Fibroblast of villous mesenchyme (primary cell): ENCODE data around the gene HEATR5A. TPM values are rescaled to one million over a fixed set of nuclear protein-coding genes. Genes with fewer than 3 reads are reported as not detected.
"Not testable (repeated sequence)": the region's sequence is repeated elsewhere in the genome, so short reads cannot be mapped to it uniquely, and the experiment has no call there.

Experiments used
- DNase-seq: peaks from one replicate; pipeline ENCODE4 v3.0.0-alpha.2; 2010; ENCODE audit warnings: low read depth
- H3K4me3 ChIP-seq: 2 replicates; pipeline ENCODE4 v1.5.1; 2011; ENCODE audit warnings: low read depth, mild to moderate bottlenecking, low read length
- CTCF ChIP-seq: IDR thresholded peaks from 2 replicates; pipeline ENCODE4 v1.5.1; 2012; ENCODE audit warnings: low read depth, mild to moderate bottlenecking, low read length; ENCODE audit not compliant: insufficient read depth
- total RNA-seq: library from RNA; depleted of rRNA; stranded (reverse); fragments of >200 nt; gene quantifications from 2 replicates; pipeline ENCODE4 v1.2.3, GENCODE V29; 2012

The HEATR5A gene
- total RNA-seq, 1 donor: 87.7 TPM

DNA sequence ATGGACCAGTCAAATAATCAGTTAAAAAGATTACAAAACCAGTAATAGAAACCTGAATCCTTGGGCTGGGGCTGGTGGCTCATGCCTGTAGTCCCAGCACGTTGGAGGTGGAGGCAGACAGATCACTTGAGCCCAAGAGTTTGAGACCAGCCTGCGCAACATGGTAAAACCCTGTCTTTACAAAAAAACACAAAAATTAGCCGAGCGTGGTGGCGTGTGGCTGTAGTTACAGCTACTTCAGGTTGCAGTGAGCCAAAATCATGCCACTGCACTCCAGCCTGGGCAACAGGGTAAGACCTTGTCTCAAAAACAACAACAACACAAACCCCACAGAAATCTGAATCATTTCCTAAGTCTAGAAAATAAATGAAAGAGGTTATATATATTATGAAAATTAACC lies 100.6 kb downstream of the HEATR5A start:
- no peak for DNase-seq
- no peak for TF ChIP-seq CTCF
- H3K4me3 ChIP-seq: no peak overlapping the region

GRCh38 chr14:31312934-31313333 lies 107.4 kb downstream of the HEATR5A start:
- no peak overlapping the region for H3K4me3 ChIP-seq
- TF ChIP-seq CTCF: no peak
- no peak for DNase-seq

- not testable (repeated sequence) for H3K4me3 ChIP-seq
Observed at GRCh38 chr14:31312370-31312769, 108.0 kb downstream of the HEATR5A start.

GRCh38 chr14:31307618-31308017 lies 112.7 kb downstream of the HEATR5A start:
- no peak overlapping the region for H3K4me3 ChIP-seq
- DNase-seq: no peak
- TF ChIP-seq CTCF: no peak

More at GRCh38 chr14:31312370-31312769, 108.0 kb downstream of the HEATR5A start:
- not testable (repeated sequence) for DNase-seq

GRCh38 chr14:31307198-31307597 lies 113.2 kb downstream of the HEATR5A start:
- H3K4me3 ChIP-seq: no peak overlapping the region
- no peak for DNase-seq
- TF ChIP-seq CTCF: no peak

DNA sequence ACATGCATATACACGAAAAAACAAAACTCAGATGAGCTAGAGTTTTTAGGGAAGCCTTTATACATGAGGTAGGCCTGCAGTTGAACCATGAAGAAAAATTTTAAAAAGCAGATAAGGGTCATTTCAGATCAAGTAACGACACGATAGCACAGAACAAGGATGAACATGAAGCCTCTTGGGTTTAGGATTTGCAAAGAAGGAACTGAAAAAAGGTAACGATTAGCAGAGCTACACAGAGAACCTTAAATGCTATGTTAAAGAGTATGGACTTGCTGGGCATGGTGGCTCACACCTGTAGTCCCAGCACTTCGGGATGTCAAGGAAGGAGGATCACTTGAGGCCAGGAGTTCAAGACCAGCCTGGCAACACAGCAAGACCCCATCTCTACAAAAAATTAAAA lies 116.7 kb downstream of the HEATR5A start:
- no peak for DNase-seq
- no peak for TF ChIP-seq CTCF
- H3K4me3 ChIP-seq: no peak overlapping the region

DNA sequence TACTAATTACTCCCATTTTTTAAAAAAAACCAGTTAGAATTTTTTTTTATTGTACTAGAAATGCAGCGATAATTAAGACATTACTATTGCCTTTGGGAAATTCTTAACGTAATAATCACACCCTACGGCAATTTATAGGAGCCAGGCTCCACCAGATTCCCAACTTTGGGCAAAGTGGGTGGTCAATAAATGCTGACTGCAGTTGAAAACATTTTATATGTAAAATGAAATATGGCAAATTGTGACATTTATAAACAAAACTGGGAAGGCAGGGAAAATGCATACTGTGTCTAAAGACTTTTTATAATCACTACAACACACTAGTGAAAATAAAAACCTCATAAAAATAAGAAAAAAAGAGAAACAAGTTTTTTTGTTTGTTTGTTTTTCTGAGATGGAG lies 119.5 kb downstream of the HEATR5A start:
- no peak for TF ChIP-seq CTCF
- no peak for DNase-seq
- H3K4me3 ChIP-seq: no peak overlapping the region
